GM03348 (cell line): ENCODE data around the gene NEGR1.

Experiments used
- DNase-seq: peaks from one replicate; pipeline ENCODE4 v3.0.0; 2012; ENCODE audit warnings: low spot score

Gene NEGR1

DNA sequence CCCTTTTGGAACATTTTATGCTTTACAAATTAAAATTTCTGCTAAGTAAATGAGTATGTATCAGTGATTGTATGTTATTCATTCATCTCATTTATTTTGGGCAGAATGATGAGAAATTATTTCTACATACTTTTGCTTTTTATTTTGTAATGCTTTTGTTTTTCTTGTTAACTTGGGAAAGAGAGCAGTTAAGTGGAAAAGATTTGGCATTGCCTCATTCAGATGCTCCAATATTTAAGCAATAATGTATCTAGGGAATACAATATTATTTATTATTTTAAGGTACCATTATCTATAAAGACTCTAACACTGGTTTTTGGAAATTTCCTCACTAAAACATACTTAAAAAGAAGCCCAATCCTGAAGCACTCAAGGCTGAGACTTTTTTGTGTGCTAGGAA, 431.8 kb downstream of the NEGR1 start:
- no peak for DNase-seq

DNA sequence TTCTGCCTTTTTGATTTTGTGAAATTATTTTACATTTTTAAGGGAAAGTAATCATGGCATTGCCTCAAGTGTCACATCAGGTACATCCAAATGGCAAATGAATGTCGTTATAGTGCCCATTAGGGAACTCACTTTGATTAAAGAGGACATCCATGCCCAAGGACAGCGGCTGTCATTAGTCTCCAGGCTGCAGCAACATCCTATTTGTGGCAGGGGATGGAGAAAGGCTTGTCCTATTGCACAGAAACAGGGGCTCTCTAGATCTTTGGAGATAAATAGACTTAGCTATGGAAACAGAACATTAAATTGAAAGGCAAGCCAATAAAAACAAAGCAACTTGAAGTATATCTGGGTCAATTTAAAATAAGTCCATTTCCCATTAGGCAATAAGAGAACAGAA, 439.3 kb downstream of the NEGR1 start:
- no peak for DNase-seq

- no peak for DNase-seq
These were observed 442.5 kb downstream of the NEGR1 start for GRCh38 chr1:71839876-71840275.

DNA sequence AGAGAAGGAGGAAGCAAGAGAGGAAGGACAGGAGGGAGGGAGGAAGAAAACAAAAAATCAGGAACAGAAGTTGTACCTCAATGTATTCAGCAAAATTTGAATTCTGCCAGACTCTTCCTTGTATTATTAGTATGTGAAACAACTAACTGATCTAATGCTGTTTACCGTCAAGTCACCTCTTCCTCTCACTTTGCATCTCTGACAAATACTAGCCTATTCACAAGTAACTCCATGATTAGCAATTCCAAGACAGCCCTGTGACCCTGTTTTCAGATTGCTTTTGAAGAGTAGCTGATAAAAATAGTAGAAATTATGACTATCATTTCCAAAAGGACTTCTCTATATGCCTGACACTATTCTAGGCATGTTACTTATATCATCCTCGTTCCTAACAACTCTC, 445.4 kb downstream of the NEGR1 start:
- DNase-seq, result no peak

GRCh38 chr1:71835442-71835813, 446.9 kb downstream of the NEGR1 start:
- no peak for DNase-seq

GRCh38 chr1:71834601-71835441, 447.5 kb downstream of the NEGR1 start:
- DNase-seq, result no peak

DNA sequence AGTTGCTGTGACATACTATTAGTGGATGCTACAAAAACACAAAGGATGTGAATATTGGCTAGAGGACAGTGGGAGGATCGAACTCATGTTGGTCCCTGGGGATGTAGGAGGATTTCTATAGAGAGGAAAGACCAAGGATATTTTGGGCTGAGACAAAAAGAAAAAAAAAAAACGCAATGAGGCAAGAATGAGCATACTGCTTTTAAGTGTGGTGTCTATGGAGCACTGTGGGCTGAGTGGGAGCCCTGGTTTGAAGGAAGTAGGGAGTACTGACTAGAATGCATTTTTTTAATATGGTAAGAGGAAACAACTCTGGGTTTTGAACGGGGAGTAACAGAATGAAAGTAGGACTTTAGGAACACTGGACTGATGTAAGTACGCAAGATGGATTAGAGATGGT, 450.7 kb downstream of the NEGR1 start:
- no peak for DNase-seq

- no peak for DNase-seq
These were observed 453.0 kb downstream of the NEGR1 start for GRCh38 chr1:71829346-71829745.

DNA sequence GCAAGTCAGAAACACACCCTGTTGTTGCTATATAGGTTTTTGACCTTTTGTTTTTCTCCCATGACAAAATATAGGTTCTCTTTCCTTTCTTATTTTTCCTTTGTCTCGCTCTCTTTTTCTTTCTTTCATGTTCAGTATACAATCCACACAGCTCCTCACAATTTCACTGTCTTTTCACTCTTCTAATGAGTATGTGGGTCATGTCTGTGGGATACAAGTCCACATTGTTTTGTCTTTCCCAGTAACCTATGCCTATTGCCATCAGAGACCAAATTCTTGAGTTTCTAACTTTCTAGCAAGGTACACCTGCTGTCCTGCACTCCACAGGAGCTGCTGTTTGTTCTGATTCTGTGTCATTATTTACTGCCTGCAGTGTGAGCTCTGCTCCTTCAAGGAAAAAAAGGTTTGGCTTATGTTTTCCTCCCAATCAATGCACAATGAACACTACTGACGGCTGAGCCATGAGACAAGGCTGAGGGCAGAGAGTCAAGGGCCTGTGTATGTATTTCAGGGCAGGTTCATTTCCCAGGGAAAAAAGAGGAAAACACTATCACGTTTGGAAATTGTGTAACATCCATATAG, 453.8 kb downstream of the NEGR1 start:
- no peak for DNase-seq

- DNase-seq, result no peak
These were observed 458.5 kb downstream of the NEGR1 start for GRCh38 chr1:71823708-71824305.

DNA sequence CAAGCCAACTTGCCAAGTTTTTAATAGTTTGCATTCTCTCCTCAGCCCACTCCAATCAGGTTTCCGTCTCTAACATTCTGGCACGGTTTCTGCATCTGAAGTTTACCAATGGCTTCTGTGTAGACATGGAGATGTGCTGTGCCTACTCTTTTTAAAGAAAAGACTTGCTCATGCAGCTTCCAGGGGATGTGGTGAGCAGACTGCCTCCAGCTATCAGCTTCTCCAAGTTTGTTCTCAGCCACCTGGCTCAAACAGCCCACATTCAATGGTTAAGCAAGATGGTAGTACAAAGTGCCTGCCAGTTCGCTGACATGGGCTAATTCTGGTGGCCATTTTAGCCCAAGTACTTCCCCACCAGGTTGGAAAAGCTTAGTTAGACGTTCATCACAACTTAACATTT, 465.3 kb downstream of the NEGR1 start:
- no peak for DNase-seq

- no peak for DNase-seq
These were observed 473.3 kb downstream of the NEGR1 start for GRCh38 chr1:71809085-71809484.

GRCh38 chr1:71804140-71804539, 478.2 kb downstream of the NEGR1 start:
- no peak for DNase-seq

DNA sequence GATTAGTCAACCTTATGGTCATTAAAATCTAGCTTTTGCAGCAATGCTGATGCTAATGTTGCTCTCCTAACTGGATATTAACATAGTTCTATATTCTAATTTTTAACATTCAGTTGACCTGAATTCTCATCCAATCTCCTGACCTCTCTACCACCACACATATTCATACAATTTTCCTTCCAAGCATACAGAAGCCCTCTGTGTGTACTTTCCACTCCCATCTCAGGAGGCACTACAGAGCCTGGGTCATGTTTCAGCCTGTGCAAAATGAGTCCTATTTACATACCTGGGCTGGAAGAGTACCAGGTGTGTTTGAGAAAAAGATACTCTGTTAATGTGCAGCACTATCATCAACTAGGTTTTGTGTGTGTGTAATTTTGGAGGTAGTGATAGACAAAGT, 486.3 kb downstream of the NEGR1 start:
- no peak for DNase-seq

DNA sequence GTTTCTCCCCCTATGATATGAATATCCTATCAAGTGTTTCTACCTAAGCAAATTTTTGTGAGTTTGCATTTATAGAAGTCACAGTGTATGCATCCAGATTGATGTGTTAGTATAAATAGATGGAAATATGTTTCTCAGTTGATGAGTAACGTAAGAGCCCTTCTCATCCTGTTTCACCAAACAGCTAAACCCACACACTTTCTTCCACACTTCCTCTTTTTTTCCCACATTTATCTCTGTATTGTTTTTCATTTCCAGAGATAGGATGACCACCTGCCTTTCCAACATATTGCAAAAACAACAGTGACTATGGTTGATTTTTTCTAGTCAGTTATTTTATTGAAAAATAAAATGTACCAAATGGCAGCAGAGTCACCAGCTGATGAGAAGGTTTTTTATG, 490.1 kb downstream of the NEGR1 start:
- DNase-seq, result no peak

- no peak for DNase-seq
These were observed 494.2 kb downstream of the NEGR1 start for GRCh38 chr1:71788113-71788512.

DNA sequence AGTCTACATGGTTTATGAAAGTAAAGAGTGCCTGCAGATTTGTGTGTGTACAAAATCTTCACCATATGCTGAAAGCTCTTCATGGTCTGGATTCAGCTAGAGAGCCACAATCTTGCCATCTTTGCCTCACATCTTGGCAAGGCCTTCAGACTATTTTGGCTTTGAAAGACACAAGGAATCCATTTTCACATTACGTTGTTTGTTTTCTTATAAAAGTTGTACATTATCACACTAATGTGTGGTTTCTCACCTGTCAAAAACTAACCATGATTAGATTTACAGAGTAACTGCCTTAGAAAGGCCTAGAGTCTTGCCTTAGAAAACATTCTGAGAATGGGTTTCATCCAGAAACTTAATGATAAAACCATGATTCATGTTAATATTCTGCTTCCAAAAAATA, 494.6 kb downstream of the NEGR1 start:
- no peak for DNase-seq

GRCh38 chr1:71786218-71786617, 496.1 kb downstream of the NEGR1 start:
- no peak for DNase-seq

DNA sequence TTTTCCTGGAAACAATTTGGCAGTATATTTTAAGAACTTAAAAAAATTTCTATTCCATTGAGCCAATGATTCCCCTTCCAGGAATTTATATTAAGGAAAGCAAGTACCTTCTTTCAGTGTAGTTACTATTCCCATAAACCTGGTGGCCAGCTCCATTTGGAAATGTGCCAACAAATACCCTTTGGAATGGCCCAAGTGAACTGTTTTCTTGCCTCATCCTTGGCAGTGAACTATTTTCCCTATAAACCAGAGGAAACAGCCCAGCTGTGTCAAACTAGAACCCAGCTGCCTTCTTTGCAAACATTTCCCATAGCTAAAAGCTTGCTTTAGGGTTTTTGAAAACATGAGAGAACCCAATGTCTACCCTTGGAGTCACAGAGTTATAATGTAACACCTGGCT, 496.9 kb downstream of the NEGR1 start:
- DNase-seq, result no peak

GRCh38 chr1:71785000-71785399, 497.3 kb downstream of the NEGR1 start:
- DNase-seq, result no peak

DNA sequence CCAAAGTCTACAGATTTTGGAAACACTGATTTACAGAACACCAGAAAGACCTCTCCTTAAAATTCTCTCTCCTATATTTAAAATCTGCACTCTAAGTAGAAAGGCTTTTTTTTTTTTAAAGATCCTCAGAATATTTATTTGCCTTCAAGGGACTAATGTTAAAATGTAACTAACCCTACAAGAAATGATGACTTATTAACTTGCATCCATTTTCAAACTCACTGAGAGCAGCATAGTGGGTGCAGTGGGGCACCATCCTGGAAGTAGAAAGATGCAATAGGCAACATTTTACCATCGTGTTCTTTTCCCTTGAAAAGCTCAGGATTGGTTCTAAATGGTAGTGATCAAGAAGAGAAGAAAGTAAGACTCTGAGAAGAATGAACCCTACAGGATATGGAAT, 498.1 kb downstream of the NEGR1 start:
- no peak for DNase-seq

- DNase-seq, result no peak
These were observed 499.3 kb downstream of the NEGR1 start for GRCh38 chr1:71783071-71783470.

- DNase-seq, result no peak
These were observed 500.9 kb downstream of the NEGR1 start for GRCh38 chr1:71781450-71781849.

DNA sequence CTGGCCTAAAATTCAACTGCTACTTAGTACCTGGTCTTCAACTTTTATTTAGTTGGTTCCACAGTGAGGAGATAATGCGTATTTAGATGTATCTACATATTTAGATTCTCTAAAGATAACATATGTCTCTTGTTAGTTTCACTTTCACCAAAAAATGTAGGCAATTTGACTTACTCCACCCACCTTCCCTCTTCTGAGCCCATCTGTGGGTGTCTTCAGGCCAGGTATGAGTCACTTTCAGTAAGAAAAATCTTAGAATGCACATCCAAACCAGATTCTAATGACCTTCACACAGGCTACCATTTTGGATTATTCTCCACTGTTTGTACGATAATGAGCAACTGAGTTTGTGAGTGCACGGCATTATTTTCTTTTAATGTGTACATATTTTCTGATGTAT, 501.7 kb downstream of the NEGR1 start:
- DNase-seq, result no peak
